ENCODE measurements around the gene OXSR1.

OXSR1 gene

GRCh38 chr3:38164952-38165721, at the start of gene OXSR1:
TSS of gene OXSR1 (plus strand) at chr3:38165537. CDS start at chr3:38165877, 340 bp downstream.
- H3K4me1 Mint-ChIP-seq: peaks cover 27% of the 10 kb centered on the region
- peak within 1 kb of the TSS; percentile 99 to 100 (median 100) for H3K27ac Mint-ChIP-seq
- peaks cover 8% of the 10 kb centered on the region for H3K36me3 Mint-ChIP-seq (ENCODE audit: low read depth)
- H3K9me3 Mint-ChIP-seq: no peaks in the 10 kb centered on the region
- no peaks in the 10 kb centered on the region for H3K27me3 Mint-ChIP-seq (ENCODE audit: low read depth)
- no peak for TF ChIP-seq CTCF (IDR thresholded peaks at IDR 0.05; ENCODE audit: unreplicated experiment in 3 of 3)
- peak within 1 kb of the TSS; percentile 98 to 99 (median 98) for H3K4me3 Mint-ChIP-seq

DNA sequence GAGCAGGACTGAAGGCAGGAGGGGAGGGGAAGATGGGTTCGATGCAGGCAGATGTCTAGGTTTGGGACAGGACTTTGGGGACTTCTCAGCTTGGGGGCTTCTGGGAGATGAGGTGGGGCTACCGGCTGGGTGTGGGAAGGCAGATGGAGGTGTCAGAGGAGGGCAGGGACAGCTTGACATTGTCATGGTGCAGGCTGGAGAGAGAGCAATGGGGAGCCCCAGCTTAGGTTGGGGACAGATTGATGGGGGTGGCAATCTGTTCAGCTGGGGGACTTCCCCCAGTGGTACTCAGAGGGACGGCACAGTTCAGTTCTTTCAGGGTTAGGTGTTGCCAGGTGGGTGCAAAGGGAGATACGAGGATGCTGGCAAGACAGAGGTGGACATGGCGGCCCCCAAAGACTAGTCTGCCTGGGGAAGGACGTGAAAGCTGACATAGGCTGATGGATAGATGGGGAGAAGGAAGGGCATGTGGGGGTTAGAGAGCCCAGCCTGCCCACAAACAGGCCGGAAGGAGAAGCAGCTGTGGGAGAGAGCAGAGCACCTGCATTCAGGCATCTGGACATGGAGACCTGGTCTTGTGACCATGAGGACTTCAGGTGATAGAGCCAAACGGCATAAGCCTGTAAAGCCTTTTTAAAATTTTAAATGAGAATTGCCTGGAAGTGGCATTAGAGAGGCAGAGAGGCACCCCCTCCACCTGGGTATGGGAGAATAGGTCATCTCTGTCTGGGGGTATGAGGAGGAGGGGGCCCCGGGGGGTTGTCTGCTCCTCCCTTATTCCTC, 49.5 kb upstream of the OXSR1 start:
- no peak overlapping the region for H3K27ac Mint-ChIP-seq
- H3K4me1 Mint-ChIP-seq: no peaks in the 10 kb centered on the region
- no peak for TF ChIP-seq CTCF (IDR thresholded peaks at IDR 0.05; ENCODE audit: unreplicated experiment in 3 of 3)
- H3K36me3 Mint-ChIP-seq (ENCODE audit: low read depth): peaks cover 3% of the 10 kb centered on the region
- H3K9me3 Mint-ChIP-seq: no peaks in the 10 kb centered on the region
- H3K27me3 Mint-ChIP-seq (ENCODE audit: low read depth): no peaks in the 10 kb centered on the region
- no peak overlapping the region for H3K4me3 Mint-ChIP-seq

GRCh38 chr3:38116471-38117162, 48.7 kb upstream of the OXSR1 start:
- no peaks in the 10 kb centered on the region for H3K4me1 Mint-ChIP-seq
- no peak for TF ChIP-seq CTCF (IDR thresholded peaks at IDR 0.05; ENCODE audit: unreplicated experiment in 3 of 3)
- no peaks in the 10 kb centered on the region for H3K27me3 Mint-ChIP-seq (ENCODE audit: low read depth)
- no peak overlapping the region for H3K27ac Mint-ChIP-seq
- peaks cover 6% of the 10 kb centered on the region for H3K36me3 Mint-ChIP-seq (ENCODE audit: low read depth)
- no peak overlapping the region for H3K4me3 Mint-ChIP-seq
- H3K9me3 Mint-ChIP-seq: no peaks in the 10 kb centered on the region

- Mint-ChIP-seq H3K27me3 (ENCODE audit: low read depth) (no peaks in the 10 kb centered on the region), H3K36me3 (ENCODE audit: low read depth) (peaks cover 9% of the 10 kb centered on the region), H3K27ac (no peak overlapping the region), H3K4me1 (no peaks in the 10 kb centered on the region), H3K9me3 (no peaks in the 10 kb centered on the region), H3K4me3 (no peak overlapping the region)
- TF ChIP-seq CTCF (IDR thresholded peaks at IDR 0.05; ENCODE audit: unreplicated experiment in 3 of 3): no peak
These were observed 48.1 kb upstream of the OXSR1 start for GRCh38 chr3:38117163-38117716.

- peak; percentile 42 to 54 (median 46) for TF ChIP-seq CTCF (IDR thresholded peaks at IDR 0.05; ENCODE audit: unreplicated experiment in 3 of 3)
- H3K27ac Mint-ChIP-seq: no peak overlapping the region
- H3K4me1 Mint-ChIP-seq: no peaks in the 10 kb centered on the region
- H3K9me3 Mint-ChIP-seq: no peaks in the 10 kb centered on the region
- H3K4me3 Mint-ChIP-seq: no peak overlapping the region
- H3K36me3 Mint-ChIP-seq (ENCODE audit: low read depth): peaks cover 16% of the 10 kb centered on the region
- H3K27me3 Mint-ChIP-seq (ENCODE audit: low read depth): no peaks in the 10 kb centered on the region
These were observed 47.5 kb upstream of the OXSR1 start for GRCh38 chr3:38117748-38118420.
